ENCODE measurements around the gene ZNF804B. TPM values are rescaled to one million over a fixed set of nuclear protein-coding genes. Genes with fewer than 3 reads are reported as not detected.

Gene ZNF804B
- total and polyA plus RNA-seq, 12 donors, result 0.04 to 0.09 (median 0.08) TPM; not detected in 7

DNA sequence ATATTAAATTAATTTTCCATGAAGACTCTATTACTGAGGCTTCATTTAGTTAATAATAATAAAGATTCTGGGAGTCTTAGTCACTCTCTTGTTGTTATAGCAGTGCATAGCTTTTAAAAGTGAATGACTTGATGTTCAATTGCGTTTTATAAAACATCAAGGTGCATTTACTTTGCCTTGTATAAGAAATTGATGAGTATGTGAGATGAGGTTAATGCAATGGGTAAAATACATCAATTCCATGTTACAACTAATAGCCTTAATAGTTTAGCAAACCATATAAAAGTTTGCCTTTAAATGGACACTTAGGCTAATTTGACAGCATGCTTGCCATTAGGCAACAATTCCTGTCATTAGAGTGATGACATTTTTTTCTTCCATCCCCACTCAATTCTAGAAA lies 209.7 kb downstream of the ZNF804B start:
- WGBS, 4 donors, result 67 to 83% (median 74%) methylated on average over 1 of the region's 1 CpG
- DNase-seq, result no peak
- Histone ChIP-seq H3K27me3 (no peaks in the 10 kb centered on the region), H3K27ac (no peak overlapping the region), H3K36me3 (replicated peaks in 1 of 2) (no peaks in the 10 kb centered on the region), H3K4me1 (replicated peaks in 1 of 2) (no peaks in the 10 kb centered on the region), H3K4me3 (no peak overlapping the region), H3K9me3 (replicated peaks in 1 of 3) (no peaks in the 10 kb centered on the region)
- no peak for TF ChIP-seq POLR2A (IDR thresholded peaks at IDR 0.05)
- TF ChIP-seq, protein P1, sequence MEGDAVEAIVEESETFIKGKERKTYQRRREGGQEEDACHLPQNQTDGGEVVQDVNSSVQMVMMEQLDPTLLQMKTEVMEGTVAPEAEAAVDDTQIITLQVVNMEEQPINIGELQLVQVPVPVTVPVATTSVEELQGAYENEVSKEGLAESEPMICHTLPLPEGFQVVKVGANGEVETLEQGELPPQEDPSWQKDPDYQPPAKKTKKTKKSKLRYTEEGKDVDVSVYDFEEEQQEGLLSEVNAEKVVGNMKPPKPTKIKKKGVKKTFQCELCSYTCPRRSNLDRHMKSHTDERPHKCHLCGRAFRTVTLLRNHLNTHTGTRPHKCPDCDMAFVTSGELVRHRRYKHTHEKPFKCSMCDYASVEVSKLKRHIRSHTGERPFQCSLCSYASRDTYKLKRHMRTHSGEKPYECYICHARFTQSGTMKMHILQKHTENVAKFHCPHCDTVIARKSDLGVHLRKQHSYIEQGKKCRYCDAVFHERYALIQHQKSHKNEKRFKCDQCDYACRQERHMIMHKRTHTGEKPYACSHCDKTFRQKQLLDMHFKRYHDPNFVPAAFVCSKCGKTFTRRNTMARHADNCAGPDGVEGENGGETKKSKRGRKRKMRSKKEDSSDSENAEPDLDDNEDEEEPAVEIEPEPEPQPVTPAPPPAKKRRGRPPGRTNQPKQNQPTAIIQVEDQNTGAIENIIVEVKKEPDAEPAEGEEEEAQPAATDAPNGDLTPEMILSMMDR (IDR thresholded peaks at IDR 0.05), result no peak
- intact Hi-C loops (cut with DNase I), result no loop called here

DNA sequence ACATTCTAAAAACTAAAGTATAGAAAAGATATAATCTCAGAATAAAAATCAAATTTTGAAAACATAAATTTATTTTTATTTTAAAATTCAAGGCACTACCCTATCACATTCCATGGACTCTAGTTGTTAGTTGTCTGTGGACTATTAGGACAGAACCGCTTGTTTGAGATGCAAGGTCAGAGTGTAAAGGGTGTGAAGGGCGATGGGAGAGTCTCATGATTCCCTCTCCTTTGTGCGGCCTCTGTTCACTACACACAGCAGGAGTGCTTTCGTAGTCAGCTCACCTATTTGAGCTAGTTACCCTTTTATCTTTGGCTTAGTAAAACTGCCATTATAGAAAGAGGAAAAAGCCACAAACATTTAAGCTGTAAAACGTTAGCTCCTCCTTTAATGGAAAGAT lies 225.8 kb downstream of the ZNF804B start:
- H3K4me1 ChIP-seq (replicated peaks in 1 of 2), result no peaks in the 10 kb centered on the region
- no peak for DNase-seq
- no peaks in the 10 kb centered on the region for H3K9me3 ChIP-seq (replicated peaks in 1 of 3)
- H3K4me3 ChIP-seq, result no peak overlapping the region
- H3K27me3 ChIP-seq, result no peaks in the 10 kb centered on the region
- no peak overlapping the region for H3K27ac ChIP-seq
- TF ChIP-seq, protein P1 (IDR thresholded peaks at IDR 0.05), result no peak
- no peak for TF ChIP-seq POLR2A (IDR thresholded peaks at IDR 0.05)
- no peaks in the 10 kb centered on the region for H3K36me3 ChIP-seq (replicated peaks in 1 of 2)
- intact Hi-C loops (cut with DNase I), result no loop called here
- 68 to 81% (median 75%) methylated on average over 5 of the region's 5 CpGs for WGBS, 4 donors

DNA sequence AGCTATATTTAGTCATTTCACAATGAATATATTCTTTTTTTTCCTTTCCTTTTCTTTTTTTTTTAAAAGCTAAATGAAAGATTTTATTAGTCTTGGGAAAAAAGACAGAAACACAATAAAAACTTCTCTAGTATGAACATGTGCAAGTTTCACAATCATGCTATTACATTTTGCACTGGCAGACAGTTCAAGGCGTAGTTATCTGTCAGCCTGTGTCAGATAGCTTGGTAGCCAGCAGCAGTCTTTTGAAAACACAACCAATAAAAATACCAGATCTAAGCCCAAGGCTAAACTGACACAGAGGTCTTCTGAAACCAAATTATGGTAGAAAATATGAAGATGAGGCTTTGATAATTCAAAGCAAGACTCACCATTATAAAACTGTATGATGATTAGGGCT lies 241.8 kb downstream of the ZNF804B start:
- no peak for TF ChIP-seq POLR2A (IDR thresholded peaks at IDR 0.05)
- TF ChIP-seq, protein P1 (IDR thresholded peaks at IDR 0.05), result no peak
- Histone ChIP-seq H3K27ac (no peak overlapping the region), H3K27me3 (no peaks in the 10 kb centered on the region), H3K4me1 (replicated peaks in 1 of 2) (peaks cover 0 to 6% of the 10 kb centered on the region in 2 donors), H3K4me3 (no peak overlapping the region), H3K36me3 (replicated peaks in 1 of 2) (no peaks in the 10 kb centered on the region), H3K9me3 (replicated peaks in 1 of 3) (no peaks in the 10 kb centered on the region)
- WGBS, 4 donors, result 76 to 81% (median 77%) methylated on average over 1 of the region's 1 CpG
- intact Hi-C loops (cut with DNase I), result no loop called here
- no peak for DNase-seq

DNA sequence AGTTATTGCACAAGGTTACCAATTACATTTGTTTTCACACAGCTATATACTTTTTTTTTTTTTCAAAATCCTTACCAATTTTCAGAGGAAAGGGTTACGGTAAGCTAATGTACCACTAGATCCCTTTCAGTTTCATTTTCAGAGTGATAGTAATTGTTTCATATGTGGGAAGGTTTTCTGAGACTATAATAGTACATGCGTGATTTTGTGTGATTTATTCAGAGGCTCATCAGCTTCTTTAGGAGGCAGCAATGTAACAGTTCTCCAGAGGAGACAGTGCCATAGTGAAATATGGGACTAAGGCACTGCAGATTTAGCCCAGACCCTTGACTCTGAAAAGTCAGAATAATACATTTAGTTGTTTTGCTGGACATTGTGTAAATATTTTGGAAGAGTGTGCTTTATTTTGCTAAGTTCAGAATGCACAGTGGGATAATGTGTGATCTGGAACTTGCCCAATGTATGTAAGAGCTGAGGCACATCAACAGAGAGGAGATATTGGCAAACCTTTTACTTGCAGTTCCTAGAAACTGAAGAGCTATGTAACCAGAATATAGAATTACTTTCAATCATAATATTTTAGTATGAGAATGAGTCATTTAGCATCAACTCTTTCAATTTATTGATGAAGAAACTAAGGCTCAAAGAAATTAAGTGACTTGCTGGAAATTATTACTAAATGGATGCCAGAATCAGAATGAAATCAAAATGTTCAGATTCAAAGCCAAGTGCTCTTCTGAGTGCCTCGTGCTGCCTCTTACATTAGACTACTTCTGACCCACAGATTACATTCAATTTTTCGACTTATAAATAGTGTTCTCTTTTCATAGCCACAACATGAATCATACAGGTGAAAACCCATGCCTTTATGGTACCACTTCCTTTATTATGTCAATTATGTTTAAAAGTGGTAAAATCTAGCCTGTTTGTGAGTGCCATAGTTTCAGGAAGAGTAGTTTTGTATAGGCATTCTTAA lies 243.8 kb downstream of the ZNF804B start:
- H3K36me3 ChIP-seq (replicated peaks in 1 of 2), result no peaks in the 10 kb centered on the region
- TF ChIP-seq, protein P1 (IDR thresholded peaks at IDR 0.05), result no peak
- no peak for TF ChIP-seq POLR2A (IDR thresholded peaks at IDR 0.05)
- intact Hi-C loops (cut with DNase I), result no loop called here
- 33 to 50% (median 36%) methylated on average over 4 of the region's 4 CpGs for WGBS, 4 donors
- no peak overlapping the region for H3K27ac ChIP-seq
- H3K27me3 ChIP-seq, result no peaks in the 10 kb centered on the region
- peaks cover 0 to 6% of the 10 kb centered on the region in 2 donors for H3K4me1 ChIP-seq (replicated peaks in 1 of 2)
- DNase-seq, result no peak
- peak overlapping the region in 1 of 4 donors; percentile 60 for H3K4me3 ChIP-seq
- no peaks in the 10 kb centered on the region for H3K9me3 ChIP-seq (replicated peaks in 1 of 3)

Measured in adrenal gland (tissue), 12 donors.